BE2C (cell line): Measurements from ENCODE around the gene VAMP3.

Source experiments
- DNase-seq: peaks from one replicate; pipeline ENCODE4 v3.0.0-alpha.2; 2020
- H3K27me3 ChIP-seq: fragments of 250-450 bp; sonication (Bioruptor Pico); 2 replicates; pipeline ENCODE4 v1.5.1; 2020; ENCODE audit warnings: mild to moderate bottlenecking
- H3K36me3 ChIP-seq: fragments of 250-450 bp; sonication (Bioruptor Pico); 2 replicates; pipeline ENCODE4 v1.5.1; 2020; ENCODE audit warnings: mild to moderate bottlenecking
- H3K4me1 ChIP-seq: fragments of 250-450 bp; sonication (Bioruptor Pico); 2 replicates; pipeline ENCODE4 v1.5.1; 2020
- H3K4me3 ChIP-seq: 2 replicates; pipeline ENCODE4 v1.5.1; 2011; ENCODE audit warnings: low read depth, low read length
- H3K9me3 ChIP-seq: fragments of 250-450 bp; sonication (Bioruptor Pico); 2 replicates; pipeline ENCODE4 v1.5.1; 2020
- TF ChIP-seq, protein P1 (sequence below): IDR thresholded peaks from 2 replicates; pipeline ENCODE4 v1.5.1; 2012; ENCODE audit warnings: mild to moderate bottlenecking, low read depth, low read length

VAMP3 gene

DNA sequence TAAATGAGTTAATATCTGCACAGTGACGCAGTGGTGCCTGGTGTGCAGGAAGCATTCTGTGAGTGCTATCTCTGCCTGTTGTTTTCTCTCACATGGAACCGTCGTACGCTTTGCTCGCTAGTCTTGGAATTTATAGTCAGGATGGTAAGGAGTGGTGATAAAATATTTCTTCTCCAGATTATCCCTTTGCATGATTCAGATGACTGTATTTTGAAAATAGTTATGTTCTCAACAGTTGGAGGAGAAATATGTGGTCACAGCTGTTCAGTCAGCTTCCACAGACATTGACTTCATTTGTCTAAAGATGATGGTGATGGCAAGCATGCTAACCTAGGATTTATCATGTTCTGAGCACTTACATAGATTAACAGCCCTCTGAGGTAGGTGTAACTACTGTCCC, 41.3 kb upstream of the VAMP3 start:
- Histone ChIP-seq H3K4me3 (no peak overlapping the region), H3K4me1 (no peaks in the 10 kb centered on the region), H3K9me3 (no peaks in the 10 kb centered on the region), H3K36me3 (no peaks in the 10 kb centered on the region), H3K27me3 (no peaks in the 10 kb centered on the region)
- no peak for DNase-seq
- TF ChIP-seq, protein P1, sequence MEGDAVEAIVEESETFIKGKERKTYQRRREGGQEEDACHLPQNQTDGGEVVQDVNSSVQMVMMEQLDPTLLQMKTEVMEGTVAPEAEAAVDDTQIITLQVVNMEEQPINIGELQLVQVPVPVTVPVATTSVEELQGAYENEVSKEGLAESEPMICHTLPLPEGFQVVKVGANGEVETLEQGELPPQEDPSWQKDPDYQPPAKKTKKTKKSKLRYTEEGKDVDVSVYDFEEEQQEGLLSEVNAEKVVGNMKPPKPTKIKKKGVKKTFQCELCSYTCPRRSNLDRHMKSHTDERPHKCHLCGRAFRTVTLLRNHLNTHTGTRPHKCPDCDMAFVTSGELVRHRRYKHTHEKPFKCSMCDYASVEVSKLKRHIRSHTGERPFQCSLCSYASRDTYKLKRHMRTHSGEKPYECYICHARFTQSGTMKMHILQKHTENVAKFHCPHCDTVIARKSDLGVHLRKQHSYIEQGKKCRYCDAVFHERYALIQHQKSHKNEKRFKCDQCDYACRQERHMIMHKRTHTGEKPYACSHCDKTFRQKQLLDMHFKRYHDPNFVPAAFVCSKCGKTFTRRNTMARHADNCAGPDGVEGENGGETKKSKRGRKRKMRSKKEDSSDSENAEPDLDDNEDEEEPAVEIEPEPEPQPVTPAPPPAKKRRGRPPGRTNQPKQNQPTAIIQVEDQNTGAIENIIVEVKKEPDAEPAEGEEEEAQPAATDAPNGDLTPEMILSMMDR = no peak

DNA sequence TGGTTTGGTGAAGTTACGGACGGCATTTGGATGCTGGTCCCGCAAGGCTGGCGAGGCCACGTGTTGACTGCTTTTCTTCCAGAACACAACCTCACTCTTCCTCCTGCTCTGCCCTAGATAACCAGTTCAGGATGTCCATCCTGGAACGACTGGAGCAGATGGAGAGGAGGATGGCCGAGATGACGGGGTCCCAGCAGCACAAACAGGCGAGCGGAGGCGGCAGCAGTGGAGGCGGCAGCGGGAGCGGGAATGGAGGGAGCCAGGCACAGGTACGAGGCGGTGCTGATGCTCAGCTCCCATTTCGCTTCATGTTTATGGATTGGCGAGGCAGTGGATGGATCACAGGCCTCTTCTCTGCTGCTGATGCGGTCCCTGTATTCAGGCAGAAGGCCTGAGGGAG, 38.8 kb upstream of the VAMP3 start:
- H3K4me3 ChIP-seq = no peak overlapping the region
- no peaks in the 10 kb centered on the region for H3K27me3 ChIP-seq
- TF ChIP-seq, protein P1 = no peak
- H3K9me3 ChIP-seq = no peaks in the 10 kb centered on the region
- H3K36me3 ChIP-seq = no peaks in the 10 kb centered on the region
- no peaks in the 10 kb centered on the region for H3K4me1 ChIP-seq
- no peak for DNase-seq

DNA sequence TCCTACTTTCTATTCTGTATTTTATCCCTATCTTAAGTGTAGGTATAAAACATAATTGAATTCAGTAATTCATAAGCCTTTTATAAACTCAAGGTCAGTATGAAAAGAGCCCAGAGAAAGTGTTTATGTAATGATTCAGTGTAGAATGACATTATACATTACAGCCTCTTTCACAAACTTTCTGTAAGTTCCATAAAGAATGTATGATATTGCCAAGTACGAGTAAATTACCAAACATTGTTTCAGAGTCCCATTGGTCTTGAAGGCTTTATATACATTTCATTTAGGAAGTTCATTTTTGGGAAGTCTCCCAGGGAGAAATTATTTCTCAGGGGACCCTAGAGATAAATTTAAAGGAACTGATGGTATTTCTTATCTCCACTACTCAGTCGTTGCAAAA, 37.8 kb upstream of the VAMP3 start:
- Histone ChIP-seq H3K36me3 (no peaks in the 10 kb centered on the region), H3K4me3 (no peak overlapping the region), H3K27me3 (no peaks in the 10 kb centered on the region), H3K9me3 (no peaks in the 10 kb centered on the region), H3K4me1 (no peaks in the 10 kb centered on the region)
- no peak for DNase-seq
- TF ChIP-seq, protein P1 = no peak

DNA sequence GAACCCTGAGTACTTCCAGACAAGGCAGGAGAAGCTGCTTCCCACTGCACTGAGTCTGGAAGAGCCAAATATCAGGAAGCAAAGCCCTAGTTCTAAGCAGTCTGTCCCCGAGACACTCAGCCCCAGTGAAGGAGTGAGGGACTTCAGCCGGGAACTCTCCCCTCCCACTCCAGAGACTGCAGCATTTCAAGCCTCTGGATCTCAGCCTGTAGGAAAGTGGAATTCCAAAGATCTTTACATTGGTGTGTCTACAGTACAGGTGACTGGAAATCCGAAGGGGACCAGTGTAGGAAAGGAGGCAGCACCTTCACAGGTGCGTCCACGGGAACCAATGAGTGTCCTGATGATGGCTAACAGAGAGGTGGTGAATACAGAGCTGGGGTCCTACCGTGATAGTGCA, 33.1 kb upstream of the VAMP3 start:
- TF ChIP-seq, protein P1 = no peak
- no peak for DNase-seq
- H3K9me3 ChIP-seq = no peaks in the 10 kb centered on the region
- no peaks in the 10 kb centered on the region for H3K27me3 ChIP-seq
- no peak overlapping the region for H3K4me3 ChIP-seq
- H3K36me3 ChIP-seq = no peaks in the 10 kb centered on the region
- H3K4me1 ChIP-seq = no peaks in the 10 kb centered on the region

DNA sequence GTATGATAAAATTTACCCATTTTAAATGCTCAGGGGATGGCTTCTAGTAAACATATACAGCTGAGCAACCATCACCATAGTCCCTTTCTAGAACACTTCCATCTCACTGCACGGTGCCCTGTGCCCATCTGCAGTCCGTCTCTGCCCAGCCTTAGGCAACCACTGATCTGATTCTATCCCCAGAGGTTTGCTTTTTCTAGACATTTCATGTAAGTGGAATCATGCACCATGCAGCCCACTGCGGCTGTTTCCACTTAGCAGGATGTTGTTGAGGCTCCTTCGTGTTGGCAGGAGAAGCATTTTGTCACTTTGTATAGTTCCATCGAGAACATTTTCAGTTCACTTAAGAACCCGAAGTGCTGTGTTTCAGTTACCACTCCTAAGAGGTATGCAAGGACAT, 27.8 kb upstream of the VAMP3 start:
- no peaks in the 10 kb centered on the region for H3K9me3 ChIP-seq
- no peaks in the 10 kb centered on the region for H3K36me3 ChIP-seq
- TF ChIP-seq, protein P1 = no peak
- no peaks in the 10 kb centered on the region for H3K27me3 ChIP-seq
- no peaks in the 10 kb centered on the region for H3K4me1 ChIP-seq
- no peak overlapping the region for H3K4me3 ChIP-seq
- DNase-seq = no peak

DNA sequence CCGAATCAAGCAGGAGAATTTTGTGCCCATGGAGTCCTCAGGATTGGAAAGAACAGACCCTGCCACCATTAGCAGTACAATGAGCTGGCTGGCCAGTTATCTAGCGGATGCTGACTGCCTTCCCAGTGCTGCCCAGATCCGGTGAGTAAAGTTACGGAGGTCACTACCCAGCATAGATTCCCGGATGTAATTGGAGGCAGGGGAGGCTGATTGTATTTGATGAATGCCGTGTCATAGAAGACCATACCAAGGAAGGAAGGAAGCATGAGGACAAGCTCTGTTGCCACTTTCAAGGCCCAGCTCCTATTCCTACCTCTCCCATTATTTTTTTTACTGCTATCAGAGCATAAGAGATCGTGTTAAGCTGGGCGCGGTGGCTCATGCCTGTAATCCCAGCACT, 26.2 kb upstream of the VAMP3 start:
- H3K27me3 ChIP-seq = no peaks in the 10 kb centered on the region
- no peaks in the 10 kb centered on the region for H3K4me1 ChIP-seq
- no peak for DNase-seq
- H3K4me3 ChIP-seq = no peak overlapping the region
- TF ChIP-seq, protein P1 = no peak
- no peaks in the 10 kb centered on the region for H3K9me3 ChIP-seq
- H3K36me3 ChIP-seq = no peaks in the 10 kb centered on the region
